Hematopoietic multipotent progenitor cell treated with erythropoietin and hydrocortisone succinate and interleukin-3 and kit ligand, for 15 days (in vitro differentiated cells): Measurements from ENCODE around the gene OR5H14.
"Not testable (repeated sequence)": the region's sequence is repeated elsewhere in the genome, so short reads cannot be mapped to it uniquely, and the experiment has no call there.

ENCODE experiments used
- DNase-seq: peaks from one replicate; pipeline ENCODE4 v3.0.0-alpha.2; 2015; ENCODE audit warnings: low spot score

The OR5H14 gene

GRCh38 chr3:98147179-98147578 lies at the start of gene OR5H14:
OR5H14 (plus strand) TSS chr3:98147479; CDS start chr3:98149386, 1,907 bp downstream.
- DNase-seq = no peak

DNA sequence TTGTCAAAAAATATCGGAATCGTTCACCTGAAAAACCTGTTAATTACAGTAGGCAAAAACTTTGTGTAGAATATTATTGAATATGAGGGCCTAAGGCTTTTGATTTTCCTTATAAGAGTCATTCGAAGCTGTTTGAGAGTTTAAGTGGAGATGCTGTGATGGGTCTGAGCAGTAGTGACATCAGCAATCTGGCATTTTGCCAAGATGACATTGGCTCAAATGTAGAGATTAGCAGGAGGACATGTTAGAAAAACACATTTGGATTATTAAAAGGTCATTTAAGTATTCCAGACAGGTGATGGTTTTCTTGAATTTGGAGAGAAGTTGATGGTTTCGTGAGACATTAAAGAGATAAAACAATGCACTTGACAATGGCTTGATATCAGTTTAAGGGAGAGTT lies 47.4 kb upstream of the OR5H14 start:
- DNase-seq = no peak

DNA sequence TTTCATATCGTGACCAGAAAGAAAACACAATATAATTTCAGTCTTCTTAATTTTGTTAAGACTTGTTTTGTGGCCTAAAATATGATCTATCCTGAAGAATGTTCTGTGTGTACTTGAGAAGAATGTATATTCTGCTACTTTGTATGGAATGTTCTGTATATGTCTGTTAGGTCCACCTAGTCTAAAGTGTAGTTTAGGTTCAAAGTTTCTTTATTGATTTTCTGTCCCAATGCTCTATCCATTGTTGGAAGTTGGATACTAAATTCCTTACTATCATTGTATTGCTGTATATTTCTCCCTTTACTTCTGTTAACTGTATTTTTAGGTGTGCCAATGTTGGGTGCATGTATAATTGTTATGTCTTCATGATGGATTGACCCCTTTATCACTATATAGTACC lies 39.1 kb upstream of the OR5H14 start:
- no peak for DNase-seq

DNA sequence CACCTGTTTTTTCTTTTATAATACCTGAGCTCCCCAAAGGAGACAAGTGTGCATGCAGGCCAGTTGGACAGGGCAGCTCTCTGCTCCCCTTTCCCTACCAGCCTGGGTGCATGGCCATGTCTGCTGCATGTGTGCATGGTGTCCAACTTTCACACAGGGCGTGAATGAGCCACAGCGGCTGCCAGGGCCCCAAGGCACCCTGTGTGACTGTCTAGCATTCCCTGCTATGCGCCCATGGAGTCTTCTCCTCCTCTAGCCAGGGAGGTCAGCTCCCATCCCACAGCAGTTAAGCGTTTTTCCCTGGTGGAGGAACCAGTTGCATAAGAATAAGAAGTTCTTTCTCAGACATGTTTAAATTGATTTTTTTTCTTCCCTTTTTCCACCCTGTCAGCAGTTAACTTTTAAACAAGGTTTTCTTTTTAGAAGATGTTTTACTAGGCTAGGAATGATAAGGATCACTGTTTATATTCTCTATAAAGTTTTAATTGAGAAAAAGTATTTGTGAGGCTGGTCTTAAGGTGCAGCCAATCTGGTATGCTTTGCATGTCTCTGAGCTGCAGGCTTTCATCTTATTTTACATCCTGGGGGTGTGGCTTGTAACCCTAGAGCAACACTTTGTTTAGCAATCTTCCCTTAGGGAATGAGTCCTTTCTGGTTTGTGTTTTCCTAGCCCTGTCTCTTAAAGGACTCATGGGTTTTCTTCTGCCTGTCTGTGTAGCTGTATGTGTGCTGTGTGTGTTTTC lies 37.3 kb upstream of the OR5H14 start:
- no peak for DNase-seq

DNA sequence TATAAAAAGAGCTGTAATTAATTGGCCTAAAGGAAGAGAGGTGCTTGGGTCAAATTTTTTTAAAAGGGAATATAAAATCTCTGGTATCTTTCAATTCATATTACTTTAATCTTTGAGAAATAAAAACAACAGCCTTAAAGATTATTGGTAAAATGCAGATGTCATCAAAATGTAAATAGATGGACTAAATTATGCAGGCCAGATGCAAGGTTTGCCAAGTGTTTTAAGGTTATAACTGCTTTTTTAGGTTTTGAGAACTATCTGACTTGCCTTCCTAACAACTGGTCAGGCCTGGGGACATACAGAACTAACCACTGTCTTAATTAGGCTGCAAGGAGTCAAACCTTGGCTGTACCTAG lies 36.8 kb upstream of the OR5H14 start:
- DNase-seq = no peak

DNA sequence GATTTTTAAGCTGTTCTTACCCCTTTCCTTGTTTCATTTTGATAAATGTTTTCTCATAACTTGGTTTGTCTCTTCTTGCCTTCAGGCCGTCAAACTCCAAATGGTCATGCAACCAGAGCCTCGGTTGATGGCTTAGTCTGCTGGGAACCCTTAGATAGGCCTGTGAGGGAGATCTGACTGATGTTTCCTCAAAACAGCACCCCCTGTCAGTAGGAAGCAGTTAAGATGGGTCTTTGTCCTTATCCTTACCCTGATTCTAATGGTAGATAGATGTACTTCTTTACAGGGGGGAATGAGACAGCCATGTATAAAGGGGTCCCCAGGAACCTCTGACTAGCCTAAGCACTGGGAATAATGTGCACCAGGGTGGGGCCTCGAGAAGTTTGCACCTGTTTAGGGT lies 33.0 kb upstream of the OR5H14 start:
- no peak for DNase-seq

- DNase-seq = no peak
Measured at GRCh38 chr3:98115717-98116116, 31.6 kb upstream of the OR5H14 start.

GRCh38 chr3:98130421-98130820 lies 16.9 kb upstream of the OR5H14 start, which contains the start of gene OR5H1:
OR5H1 (plus strand) TSS chr3:98130721; CDS start chr3:98132698, 1,977 bp downstream.
- no peak for DNase-seq

- no peak for DNase-seq
Measured at GRCh38 chr3:98136631-98137030, 10.6 kb upstream of the OR5H14 start.

DNA sequence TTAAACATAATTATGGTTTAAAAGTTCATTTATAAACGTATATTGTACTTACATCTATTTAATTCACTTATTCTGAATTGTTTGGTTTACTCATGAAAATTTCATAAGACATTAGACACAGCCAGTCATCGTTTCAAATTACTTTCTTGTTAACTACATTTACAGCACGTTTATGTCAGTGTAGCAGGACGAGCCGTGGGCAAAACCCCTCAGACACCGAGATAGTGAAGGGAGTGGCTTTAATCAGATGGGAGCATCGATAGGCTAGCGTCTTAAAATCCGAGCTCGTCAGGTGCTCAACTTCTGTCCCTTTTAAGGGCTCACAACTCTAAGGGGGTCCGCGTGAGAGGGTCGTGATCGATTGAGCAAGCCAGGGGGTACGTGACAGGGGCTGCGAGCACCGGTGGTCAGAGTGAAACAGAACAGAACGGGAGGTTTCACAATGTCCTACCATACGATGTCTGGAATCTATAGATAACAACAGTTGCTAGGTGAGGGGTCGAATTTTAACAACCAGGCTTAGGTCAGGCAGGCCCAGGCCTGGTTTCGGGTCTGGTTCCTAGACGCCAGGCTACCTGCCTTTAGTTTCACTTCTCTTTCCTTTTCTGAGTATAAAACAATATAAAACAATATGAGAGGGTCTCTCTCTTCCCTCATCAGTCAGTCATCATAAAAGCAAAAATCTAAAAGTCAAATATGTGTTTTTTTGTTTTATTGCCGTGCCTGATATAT lies 9.3 kb upstream of the OR5H14 start:
- not testable (repeated sequence) for DNase-seq

GRCh38 chr3:98140531-98140930 lies 6.7 kb upstream of the OR5H14 start:
- no peak for DNase-seq

DNA sequence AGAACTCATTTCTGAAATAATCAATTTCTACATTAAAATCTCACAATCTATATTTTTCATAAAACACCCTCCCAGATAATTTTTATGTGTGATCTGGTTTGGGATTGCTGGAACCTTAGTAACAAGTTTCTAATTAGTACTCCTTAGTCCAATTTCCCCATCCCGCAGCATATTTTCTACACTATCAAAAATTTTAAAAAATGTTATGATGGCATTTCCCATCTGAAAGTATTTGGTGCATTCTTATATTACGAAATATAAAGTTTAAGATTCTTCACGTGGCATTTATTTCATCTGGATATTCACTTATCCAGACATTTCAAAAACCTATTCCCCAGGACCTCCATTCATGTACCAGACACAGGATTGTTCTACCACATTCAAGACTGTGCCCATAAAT lies 1.5 kb downstream of the OR5H14 start:
- DNase-seq = no peak

DNA sequence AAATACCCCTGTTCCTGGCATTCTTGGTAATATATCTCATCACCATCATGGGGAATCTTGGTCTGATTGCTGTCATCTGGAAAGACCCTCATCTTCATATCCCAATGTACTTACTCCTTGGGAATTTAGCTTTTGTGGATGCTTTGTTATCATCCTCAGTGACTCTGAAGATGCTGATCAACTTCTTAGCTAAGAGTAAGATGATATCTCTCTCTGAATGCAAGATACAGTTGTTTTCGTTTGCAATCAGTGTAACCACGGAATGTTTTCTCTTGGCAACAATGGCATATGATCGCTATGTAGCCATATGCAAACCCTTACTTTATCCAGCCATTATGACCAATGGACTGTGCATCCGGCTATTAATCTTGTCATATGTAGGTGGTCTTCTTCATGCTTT lies 2.2 kb downstream of the OR5H14 start:
- not testable (repeated sequence) for DNase-seq

DNA sequence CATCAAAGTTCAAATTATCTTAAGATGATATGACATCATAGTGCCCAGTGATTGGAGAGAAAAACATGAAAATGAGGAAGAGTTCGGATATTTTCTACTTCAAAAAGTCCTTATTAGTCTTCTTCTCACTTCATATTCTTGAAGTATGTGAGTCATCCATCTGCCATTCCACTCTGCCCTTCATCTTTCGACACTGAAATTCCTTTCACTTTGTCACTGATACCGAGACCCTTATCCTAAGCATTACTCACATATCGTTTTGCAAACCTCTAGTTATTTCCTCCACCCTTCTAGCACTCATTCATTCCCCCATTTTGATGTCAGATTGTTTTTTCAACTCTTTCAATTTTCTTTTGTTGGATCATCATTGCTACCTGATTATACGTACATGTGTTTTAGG lies 4.0 kb downstream of the OR5H14 start:
- DNase-seq = no peak

DNA sequence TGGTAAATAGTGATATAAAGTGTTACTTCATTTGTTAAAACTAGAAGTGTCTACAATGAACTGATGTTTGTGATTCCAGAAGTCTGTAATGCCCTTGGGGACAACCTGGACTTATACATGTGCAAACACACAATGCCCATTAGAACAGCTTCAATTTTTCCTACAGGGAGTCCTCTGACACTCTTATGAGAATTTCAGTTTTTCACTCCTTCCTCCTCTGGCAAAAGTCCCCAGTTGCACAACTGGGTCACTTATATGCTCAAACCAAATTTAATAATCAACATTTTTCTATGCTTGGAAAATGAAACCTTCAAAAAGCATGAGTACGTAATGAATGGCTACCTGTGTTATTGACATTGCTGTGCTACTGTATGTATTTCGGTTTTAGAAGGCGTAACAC lies 19.1 kb downstream of the OR5H14 start, which contains the start of gene OR5H15:
Gene OR5H15 (plus strand): TSS at position 301 of the 400 bp plus-strand sequence. CDS start 2,004 bp downstream, outside the sequence.
- DNase-seq = no peak

GRCh38 chr3:98171071-98171470 lies 23.8 kb downstream of the OR5H14 start:
- DNase-seq = no peak

- no peak for DNase-seq
Measured at GRCh38 chr3:98172621-98173020, 25.3 kb downstream of the OR5H14 start.

GRCh38 chr3:98180319-98180890 lies 33.1 kb downstream of the OR5H14 start:
- DNase-seq = no peak

- no peak for DNase-seq
Measured at GRCh38 chr3:98182196-98182595, 34.9 kb downstream of the OR5H14 start.

DNA sequence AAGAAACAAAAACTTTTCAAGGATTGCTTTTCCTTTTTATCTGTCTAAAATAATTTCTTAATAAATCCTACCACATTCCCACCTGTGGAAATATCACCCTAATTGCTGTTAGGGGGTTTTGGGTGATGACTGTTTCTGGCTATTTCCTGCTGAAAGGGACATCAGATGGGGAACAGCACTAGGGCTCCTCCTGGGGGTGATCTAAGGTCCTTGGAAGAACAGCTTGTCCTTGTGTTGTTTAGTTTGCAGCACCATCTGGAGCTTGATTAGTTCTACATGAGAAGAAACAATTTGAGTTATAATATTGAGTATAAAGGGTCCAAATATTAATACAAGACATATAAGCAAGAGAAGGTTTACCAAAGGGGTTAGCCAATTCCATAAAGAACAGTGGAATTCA lies 37.9 kb downstream of the OR5H14 start:
- DNase-seq = no peak

GRCh38 chr3:98188545-98188944 lies 41.3 kb downstream of the OR5H14 start:
- DNase-seq = no peak

GRCh38 chr3:98190911-98191310 lies 43.6 kb downstream of the OR5H14 start:
- not testable (repeated sequence) for DNase-seq

- DNase-seq = not testable (repeated sequence)
Measured at GRCh38 chr3:98196293-98196692, 49.0 kb downstream of the OR5H14 start.
